PC-9 (cell line): Measurements from ENCODE around the gene VCL.

Experiments
- CTCF ChIP-seq: fragments of 200-600 bp; sonication (generic); conservative IDR thresholded peaks from 2 replicates; pipeline ENCODE4 v1.6.1; 2017; ENCODE audit warnings: mixed run types, antibody characterized with exemption, mild to moderate bottlenecking, moderate library complexity
- EZH2 ChIP-seq: fragments of 200-600 bp; sonication (generic); IDR thresholded peaks from 2 replicates; pipeline ENCODE4 v1.8.0; 2017; ENCODE audit warnings: antibody characterized with exemption, low read depth

GRCh38 chr10:73967022-73967429 lies 30.9 kb upstream of the VCL start:
- TF ChIP-seq CTCF (no peak), EZH2 (no peak)
